ENCODE results near the gene OST4. TPM values are rescaled to one million over a fixed set of nuclear protein-coding genes. Genes with fewer than 3 reads are reported as not detected.

Gene OST4
- total RNA-seq, 1 donor from 2014 or later = 84.6 TPM

- Histone ChIP-seq H2AFZ (replicated peaks) (no peak overlapping the region), H4K20me1 (ENCODE audit: low read depth) (no peaks in the 10 kb centered on the region), H3K79me2 (ENCODE audit: low read depth) (no peaks in the 10 kb centered on the region), H3F3A (ENCODE audit: low read depth) (no peaks in the 10 kb centered on the region), H3K27ac (no peak overlapping the region), H3K4me3 (no peak overlapping the region), H3K36me3 (no peaks in the 10 kb centered on the region), H3K27me3 (no peaks in the 10 kb centered on the region), H3K9ac (no peak overlapping the region), H3K9me3 (ENCODE audit: low read depth) (no peaks in the 10 kb centered on the region), H3K4me2 (no peak overlapping the region), H3K4me1 (no peaks in the 10 kb centered on the region)
- no peak for DNase-seq (ENCODE audit: low spot score)
- no peak overlapping the region for H3K4me3 Mint-ChIP-seq
- no peak for TF ChIP-seq EZH2phosphoT487 (IDR thresholded peaks at IDR 0.05)
- no peak for TF ChIP-seq CTCF (IDR thresholded peaks at IDR 0.05)
- TF ChIP-seq EZH2 (IDR thresholded peaks at IDR 0.05) = no peak
- H3K9me3 Mint-ChIP-seq = no peaks in the 10 kb centered on the region
- no peak overlapping the region for H3K27ac Mint-ChIP-seq
- peaks cover 18% of the 10 kb centered on the region for H3K36me3 Mint-ChIP-seq
- H3K4me1 Mint-ChIP-seq = no peaks in the 10 kb centered on the region
- H3K27me3 Mint-ChIP-seq (ENCODE audit: insufficient read depth, low read depth) = no peaks in the 10 kb centered on the region
These were observed 31.2 kb downstream of the OST4 start for GRCh38 chr2:27040282-27040681.

GRCh38 chr2:27039871-27040270, 31.6 kb downstream of the OST4 start:
- Histone ChIP-seq H3K9ac (no peak overlapping the region), H3F3A (ENCODE audit: low read depth) (no peaks in the 10 kb centered on the region), H2AFZ (replicated peaks) (no peak overlapping the region), H3K4me1 (no peaks in the 10 kb centered on the region), H3K27me3 (no peaks in the 10 kb centered on the region), H4K20me1 (ENCODE audit: low read depth) (no peaks in the 10 kb centered on the region), H3K4me3 (no peak overlapping the region), H3K79me2 (ENCODE audit: low read depth) (no peaks in the 10 kb centered on the region), H3K4me2 (no peak overlapping the region), H3K36me3 (no peaks in the 10 kb centered on the region), H3K27ac (no peak overlapping the region), H3K9me3 (ENCODE audit: low read depth) (no peaks in the 10 kb centered on the region)
- no peak for DNase-seq (ENCODE audit: low spot score)
- H3K4me3 Mint-ChIP-seq = no peak overlapping the region
- H3K9me3 Mint-ChIP-seq = no peaks in the 10 kb centered on the region
- H3K27me3 Mint-ChIP-seq (ENCODE audit: insufficient read depth, low read depth) = no peaks in the 10 kb centered on the region
- TF ChIP-seq EZH2phosphoT487 (IDR thresholded peaks at IDR 0.05) = no peak
- no peak for TF ChIP-seq EZH2 (IDR thresholded peaks at IDR 0.05)
- TF ChIP-seq CTCF (IDR thresholded peaks at IDR 0.05) = no peak
- H3K4me1 Mint-ChIP-seq = peaks cover 2% of the 10 kb centered on the region
- H3K36me3 Mint-ChIP-seq = peaks cover 20% of the 10 kb centered on the region
- no peak overlapping the region for H3K27ac Mint-ChIP-seq

- no peak overlapping the region for H3K4me2 ChIP-seq
- H2AFZ ChIP-seq (replicated peaks) = no peak overlapping the region
- Mint-ChIP-seq H3K9me3 (no peaks in the 10 kb centered on the region), H3K36me3 (peaks cover 20% of the 10 kb centered on the region), H3K4me1 (peaks cover 2% of the 10 kb centered on the region), H3K27me3 (ENCODE audit: insufficient read depth, low read depth) (no peaks in the 10 kb centered on the region), H3K4me3 (no peak overlapping the region), H3K27ac (no peak overlapping the region)
- H3K79me2 ChIP-seq (ENCODE audit: low read depth) = no peaks in the 10 kb centered on the region
- no peaks in the 10 kb centered on the region for H4K20me1 ChIP-seq (ENCODE audit: low read depth)
- H3F3A ChIP-seq (ENCODE audit: low read depth) = no peaks in the 10 kb centered on the region
- TF ChIP-seq EZH2 (IDR thresholded peaks at IDR 0.05) = no peak
- no peak for TF ChIP-seq EZH2phosphoT487 (IDR thresholded peaks at IDR 0.05)
- TF ChIP-seq CTCF (IDR thresholded peaks at IDR 0.05) = no peak
- no peak overlapping the region for H3K4me3 ChIP-seq
- no peak overlapping the region for H3K9ac ChIP-seq
- no peaks in the 10 kb centered on the region for H3K9me3 ChIP-seq (ENCODE audit: low read depth)
- no peak for DNase-seq (ENCODE audit: low spot score)
- no peak overlapping the region for H3K27ac ChIP-seq
- H3K36me3 ChIP-seq = no peaks in the 10 kb centered on the region
- no peaks in the 10 kb centered on the region for H3K27me3 ChIP-seq
- H3K4me1 ChIP-seq = no peaks in the 10 kb centered on the region
These were observed 32.0 kb downstream of the OST4 start for GRCh38 chr2:27039426-27039825.
